PFSK-1 (cell line): Measurements from ENCODE around the gene EREG.

ENCODE experiments used
- FOXP2 ChIP-seq: optimal IDR thresholded peaks from 2 replicates; pipeline ENCODE3; 2011; ENCODE audit warnings: borderline replicate concordance, control low read depth, inconsistent platforms; ENCODE audit not compliant: insufficient read depth; ENCODE audit errors: extremely low read length, extremely low read depth
- POLR2AphosphoS5 ChIP-seq: IDR thresholded peaks from 2 replicates; pipeline ENCODE4 v1.6.1; 2012; ENCODE audit warnings: low read depth, mild to moderate bottlenecking, control low read depth, low read length, moderate library complexity
- REST ChIP-seq, 2 experiments: IDR thresholded peaks; 2 replicates each; pipeline versions ENCODE4 v1.6.1 to v1.8.0; 2011 to 2012; ENCODE audit warnings: low read depth in 2 of 2, low read length in 2 of 2, control low read depth in 1 of 2, inconsistent platforms in 1 of 2, mild to moderate bottlenecking in 1 of 2, moderate library complexity in 1 of 2; ENCODE audit not compliant: insufficient read depth in 1 of 2
- SIN3A ChIP-seq: IDR thresholded peaks from 2 replicates; pipeline ENCODE4 v1.6.1; 2012; ENCODE audit warnings: mild to moderate bottlenecking, low read length, moderate library complexity, borderline replicate concordance; ENCODE audit not compliant: insufficient read depth
- TAF1 ChIP-seq: IDR thresholded peaks from 2 replicates; pipeline ENCODE4 v1.6.1; 2012; ENCODE audit warnings: low read length, control low read depth, borderline replicate concordance; ENCODE audit not compliant: insufficient read depth

EREG gene

GRCh38 chr4:74433541-74434172 lies 68.7 kb downstream of the EREG start:
- TF ChIP-seq SIN3A: no peak
- no peak for TF ChIP-seq POLR2AphosphoS5

- TF ChIP-seq TAF1: no peak
Measured at GRCh38 chr4:74435296-74435695, 70.4 kb downstream of the EREG start.

GRCh38 chr4:74437866-74438265 lies 72.9 kb downstream of the EREG start:
- TF ChIP-seq SIN3A: no peak
- TF ChIP-seq REST (IDR thresholded peaks at IDR 0.05; ENCODE audit: insufficient read depth in 1 of 2, low read depth in 2 of 2, low read length in 2 of 2): no peak
- TF ChIP-seq FOXP2: no peak
- no peak for TF ChIP-seq POLR2AphosphoS5
- TF ChIP-seq TAF1: no peak
